Glomerular endothelial cell (primary cell): Measurements from ENCODE around the gene MPZL1. TPM values are rescaled to one million over a fixed set of nuclear protein-coding genes. Genes with fewer than 3 reads are reported as not detected.

Source experiments
- DNase-seq: peaks from one replicate; pipeline ENCODE4 v3.0.0-alpha.2; 2011; ENCODE audit warnings: low read depth, low spot score; ENCODE audit errors: extremely low read depth
- total RNA-seq: library from RNA; depleted of rRNA; stranded (reverse); fragments of >200 nt; gene quantifications from 2 replicates; pipeline ENCODE4 v1.2.3, GENCODE V29; 2015

Gene MPZL1
- 71.1 and 85.9 TPM in 2 replicates for total RNA-seq

GRCh38 chr1:167721617-167722151 is at the start of gene MPZL1:
TSS of gene MPZL1 (plus strand) at chr1:167721982. CDS start at chr1:167722152, 170 bp downstream.
- DNase-seq = peak; percentile 57

- DNase-seq = no peak
These were observed 49.0 kb upstream of the MPZL1 start for GRCh38 chr1:167672831-167673230.

- no peak for DNase-seq
These were observed 48.5 kb upstream of the MPZL1 start for GRCh38 chr1:167673265-167673664.

GRCh38 chr1:167674156-167674555 is 47.6 kb upstream of the MPZL1 start:
- DNase-seq = no peak

GRCh38 chr1:167675440-167675839 is 46.3 kb upstream of the MPZL1 start:
- no peak for DNase-seq

- no peak for DNase-seq
These were observed 45.4 kb upstream of the MPZL1 start for GRCh38 chr1:167676205-167676915.

GRCh38 chr1:167676916-167677848 is 44.6 kb upstream of the MPZL1 start:
- no peak for DNase-seq

- DNase-seq = no peak
These were observed 43.4 kb upstream of the MPZL1 start for GRCh38 chr1:167678422-167678821.

- DNase-seq = no peak
These were observed 42.9 kb upstream of the MPZL1 start for GRCh38 chr1:167678838-167679237.

GRCh38 chr1:167679714-167680113 is 42.1 kb upstream of the MPZL1 start:
- DNase-seq = no peak

- no peak for DNase-seq
These were observed 40.8 kb upstream of the MPZL1 start for GRCh38 chr1:167681024-167681423.

GRCh38 chr1:167681451-167682098 is 40.2 kb upstream of the MPZL1 start:
- DNase-seq = no peak

GRCh38 chr1:167683226-167683625 is 38.6 kb upstream of the MPZL1 start:
- DNase-seq = no peak

GRCh38 chr1:167683641-167684502 is 37.9 kb upstream of the MPZL1 start:
- DNase-seq = no peak

GRCh38 chr1:167685844-167686243 is 35.9 kb upstream of the MPZL1 start:
- no peak for DNase-seq

GRCh38 chr1:167687919-167688519 is 33.8 kb upstream of the MPZL1 start:
- DNase-seq = peak; percentile 78

GRCh38 chr1:167689567-167689920 is 32.2 kb upstream of the MPZL1 start:
- DNase-seq = no peak

- no peak for DNase-seq
These were observed 31.7 kb upstream of the MPZL1 start for GRCh38 chr1:167690053-167690452.

GRCh38 chr1:167693425-167694045 is 28.2 kb upstream of the MPZL1 start:
- DNase-seq = no peak
